GDM1 (cell line): ENCODE measurements around the gene UBAP2.
A peak's percentile ranks its signal among the peaks of the same experiment; 100 is the strongest.
"Not testable (repeated sequence)": the region's sequence is repeated elsewhere in the genome, so short reads cannot be mapped to it uniquely, and the experiment has no call there.

Experiments
- DNase-seq: peaks from one replicate; lab custom pipeline; 2025; lab: John Stamatoyannopoulos, UW

UBAP2 gene

DNA sequence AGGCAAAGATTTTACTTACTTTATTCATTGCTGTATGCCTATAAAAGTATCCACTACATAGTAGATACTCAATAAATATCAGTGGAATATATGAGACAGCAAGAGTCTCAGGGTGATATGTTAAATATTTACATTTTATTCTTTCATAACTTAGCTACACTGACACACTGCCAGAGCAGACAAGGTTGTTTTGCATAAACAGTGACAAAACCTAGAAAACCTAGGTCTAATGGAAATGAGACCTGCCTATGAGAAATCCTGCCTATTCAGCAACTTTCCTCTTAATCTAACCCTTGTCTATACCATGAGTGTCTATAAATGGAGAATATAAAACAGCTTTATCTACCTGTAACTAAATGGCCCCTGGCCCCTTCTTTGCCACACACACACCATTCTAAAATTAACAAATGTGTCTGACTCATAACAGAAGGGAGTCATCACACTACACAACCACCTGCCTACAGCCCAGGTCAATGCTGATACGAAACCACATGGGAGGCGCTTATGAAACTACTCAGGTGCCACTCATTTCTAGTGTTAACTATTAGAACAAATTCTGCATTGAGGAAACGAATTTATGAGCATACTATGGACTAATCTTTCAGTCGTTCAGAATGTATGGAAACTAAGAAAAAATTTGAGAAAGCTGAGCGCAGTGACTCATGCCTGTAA lies 60.3 kb downstream of the UBAP2 start:
- DNase-seq, result no peak

DNA sequence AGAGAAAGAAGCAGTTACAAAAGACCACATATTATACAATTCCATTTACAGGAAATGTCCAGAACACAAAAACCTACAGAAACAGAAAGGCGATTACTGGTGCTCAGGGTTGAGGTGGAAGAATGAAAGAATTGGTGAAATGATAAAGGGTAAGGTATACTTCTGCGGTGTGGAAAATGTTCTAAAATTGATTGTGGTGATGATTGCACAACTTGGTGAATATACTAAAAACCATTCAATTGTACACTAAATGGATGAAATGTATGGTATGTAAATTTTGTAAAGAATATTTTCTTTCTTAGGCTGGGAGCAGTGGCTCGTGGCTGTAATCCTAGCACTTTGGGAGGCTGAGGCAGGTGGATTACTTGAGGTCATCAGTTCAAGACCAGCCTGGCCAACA lies 72.3 kb downstream of the UBAP2 start:
- DNase-seq, result no peak

GRCh38 chr9:33972698-33973097 lies 76.0 kb downstream of the UBAP2 start:
- no peak for DNase-seq

GRCh38 chr9:33964086-33964768 lies 84.5 kb downstream of the UBAP2 start:
- DNase-seq, result no peak

DNA sequence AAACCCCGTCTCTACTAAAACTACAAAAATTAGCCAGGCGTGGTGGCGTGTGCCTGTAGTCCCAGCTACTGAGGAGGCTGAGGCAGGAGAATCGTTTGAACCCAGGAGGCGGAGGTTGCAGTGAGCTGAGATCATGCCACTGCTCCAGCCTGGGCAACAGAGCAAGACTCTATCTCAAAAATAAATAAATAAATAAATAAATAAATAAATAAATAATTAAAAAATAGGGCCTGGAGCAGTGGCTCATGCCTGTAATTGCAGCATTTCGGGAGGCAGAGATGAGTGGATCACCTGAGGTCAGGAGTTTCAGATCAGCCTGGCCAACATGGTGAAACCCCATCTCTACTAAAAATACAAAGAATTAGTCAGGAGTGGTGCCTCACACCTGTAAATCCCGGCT lies 86.2 kb downstream of the UBAP2 start:
- not testable (repeated sequence) for DNase-seq

DNA sequence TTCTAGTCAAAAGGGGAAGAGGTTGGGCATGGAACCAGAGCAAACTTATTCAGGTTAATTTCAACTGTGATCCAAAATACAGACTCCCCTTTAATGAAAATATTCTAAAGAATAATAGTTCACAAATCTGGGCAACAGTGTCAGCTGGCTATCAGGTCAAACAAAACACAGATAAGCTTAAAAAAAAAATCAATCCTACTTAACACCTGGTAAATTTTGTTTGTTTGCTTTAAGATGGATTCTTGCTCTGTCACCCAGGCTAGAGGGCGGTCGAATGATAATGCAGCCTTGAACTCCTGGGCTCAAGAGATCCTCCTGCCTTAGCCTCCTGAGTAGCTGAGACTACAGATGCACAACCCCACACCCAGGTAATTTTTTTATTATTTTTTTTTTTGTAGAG lies 89.0 kb downstream of the UBAP2 start:
- DNase-seq, result no peak

DNA sequence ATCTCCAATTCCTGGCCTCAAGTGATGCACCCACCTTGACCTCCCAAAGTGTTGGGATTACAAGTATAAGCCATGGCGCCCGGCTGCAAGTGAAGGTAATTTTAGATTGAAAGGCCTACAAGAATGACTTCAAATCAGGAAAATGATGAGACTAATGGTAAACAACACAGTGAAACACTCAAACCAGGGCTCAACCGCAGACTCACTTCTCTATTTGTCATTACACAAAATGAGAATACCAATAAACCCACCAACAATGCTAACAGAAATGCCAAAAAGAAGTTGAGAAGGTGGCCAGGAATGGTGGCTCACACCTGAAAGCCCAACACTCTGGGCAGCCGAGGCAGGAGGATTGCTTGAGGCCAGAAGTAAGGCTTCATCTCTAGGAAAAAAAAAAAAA lies 92.1 kb downstream of the UBAP2 start:
- no peak for DNase-seq

- DNase-seq, result peak; percentile 16
Observed at GRCh38 chr9:33952066-33952465, 96.6 kb downstream of the UBAP2 start.

- DNase-seq, result no peak
Observed at GRCh38 chr9:33950371-33950770, 98.3 kb downstream of the UBAP2 start.

- no peak for DNase-seq
Observed at GRCh38 chr9:33946779-33947535, 101.7 kb downstream of the UBAP2 start.

- DNase-seq, result no peak
Observed at GRCh38 chr9:33943389-33943788, 105.3 kb downstream of the UBAP2 start.

- DNase-seq, result no peak
Observed at GRCh38 chr9:33942471-33943083, 106.1 kb downstream of the UBAP2 start.

DNA sequence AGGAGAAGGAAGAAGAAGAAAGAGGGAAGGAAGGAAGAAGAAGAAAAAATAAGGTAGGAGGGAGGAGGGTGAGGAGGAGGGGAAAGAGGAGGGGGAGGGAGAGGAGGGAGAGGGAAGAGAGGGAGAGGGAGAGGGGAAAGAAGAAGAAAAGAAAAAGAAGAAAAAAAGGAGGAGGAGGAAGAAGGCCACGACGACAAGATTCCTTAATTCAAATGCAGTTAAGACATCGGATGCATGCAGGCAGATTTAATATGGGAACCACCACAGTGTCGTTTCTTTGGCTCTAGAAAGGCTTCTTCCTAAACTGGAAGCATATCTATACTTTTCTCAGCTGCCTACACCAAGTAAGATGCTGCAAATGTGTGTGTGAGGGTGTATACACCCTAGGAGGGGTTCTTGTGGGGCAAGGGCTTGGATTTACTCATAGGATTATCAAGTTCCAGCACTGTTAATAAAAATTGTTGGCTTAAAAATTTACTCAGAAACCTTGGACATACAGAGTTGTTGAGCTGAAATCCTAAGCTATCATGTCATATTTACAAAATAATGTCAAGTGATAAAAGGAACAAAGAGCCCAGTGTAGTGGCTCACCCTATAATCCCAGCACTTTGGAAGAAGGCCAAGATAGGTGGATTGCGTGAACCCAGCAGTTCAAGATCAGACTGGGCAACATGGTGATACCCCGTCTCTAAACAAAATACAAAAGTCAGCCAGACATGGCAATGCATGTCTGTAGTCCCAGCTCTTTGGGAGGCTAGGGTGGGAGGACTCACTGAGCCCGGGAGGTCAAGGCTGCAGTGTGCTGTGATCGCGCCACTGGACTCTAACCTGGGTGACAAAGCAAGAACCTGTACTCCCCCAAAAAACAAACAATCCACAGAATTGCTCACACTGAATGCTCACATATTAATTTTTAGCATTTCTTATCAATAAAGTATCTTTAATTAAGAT lies 108.5 kb downstream of the UBAP2 start:
- DNase-seq, result no peak

- DNase-seq, result no peak
Observed at GRCh38 chr9:33934188-33934878, 114.4 kb downstream of the UBAP2 start.

GRCh38 chr9:33932078-33932807 lies 116.4 kb downstream of the UBAP2 start:
- DNase-seq, result no peak

DNA sequence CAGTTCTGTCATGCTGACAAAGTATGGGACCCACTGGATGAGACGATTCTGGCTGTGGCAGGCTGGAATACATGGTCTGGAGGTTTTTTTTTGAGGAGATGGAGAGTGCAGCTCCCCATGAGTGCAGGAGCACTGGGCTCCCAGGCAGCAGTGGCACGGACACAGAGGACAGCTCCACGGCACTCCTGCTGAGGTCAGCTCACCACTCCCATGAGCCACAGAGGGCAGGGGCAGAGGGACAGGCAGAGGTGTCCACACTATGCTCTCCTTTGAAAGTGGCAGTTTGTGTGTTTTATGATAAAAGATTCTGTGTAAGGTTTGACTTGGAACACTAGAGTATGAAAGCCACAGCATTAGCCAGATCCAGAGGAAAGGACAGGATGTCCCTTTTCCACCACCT lies 117.4 kb downstream of the UBAP2 start:
- DNase-seq, result no peak

- DNase-seq, result no peak
Observed at GRCh38 chr9:33927694-33928093, 121.0 kb downstream of the UBAP2 start.

GRCh38 chr9:33926746-33927485 lies 121.8 kb downstream of the UBAP2 start:
- no peak for DNase-seq

GRCh38 chr9:33924978-33925797 lies 123.5 kb downstream of the UBAP2 start:
- no peak for DNase-seq
